Activated CD4-positive, alpha-beta T cell treated with anti-CD3 and anti-CD28 coated beads, Interleukin-2, amount 10 ng/mL, durations not matched to agents 24 days and 14 days (primary cell): Measurements from ENCODE around the gene NEXN. TPM values are rescaled to one million over a fixed set of nuclear protein-coding genes. Genes with fewer than 3 reads are reported as not detected.

ENCODE experiments used
- DNase-seq: peaks from one replicate; pipeline ENCODE4 v3.0.0; 2022
- H3K27ac Mint-ChIP-seq: one replicate; pipeline ENCODE4 v1.8.0; 2022; ENCODE audit warnings: mild to moderate bottlenecking, mixed read lengths
- H3K27me3 Mint-ChIP-seq: one replicate; pipeline ENCODE4 v1.8.0; 2022; ENCODE audit warnings: mixed read lengths
- H3K36me3 Mint-ChIP-seq: one replicate; pipeline ENCODE4 v1.8.0; 2022; ENCODE audit warnings: low read depth, mild to moderate bottlenecking, mixed read lengths
- H3K4me1 Mint-ChIP-seq: one replicate; pipeline ENCODE4 v1.8.0; 2021; ENCODE audit warnings: mixed read lengths
- H3K4me3 Mint-ChIP-seq: one replicate; pipeline ENCODE4 v1.8.0; 2022; ENCODE audit warnings: mild to moderate bottlenecking, moderate library complexity, mixed read lengths
- H3K9me3 Mint-ChIP-seq: one replicate; pipeline ENCODE4 v1.8.0; 2021; ENCODE audit warnings: mixed read lengths
- intact Hi-C: fragments of 100-400 bp; cut with micrococcal nuclease; formaldehyde crosslinking; loops from one replicate; pipeline ENCODE4 v1.15.1; 2023
- total RNA-seq: library from RNA; stranded (reverse); gene quantifications from 2 replicates; pipeline ENCODE4 v1.2.3, GENCODE V29; 2022

NEXN gene
- total RNA-seq, 1 donor from 2014 or later = 0.44 TPM

DNA sequence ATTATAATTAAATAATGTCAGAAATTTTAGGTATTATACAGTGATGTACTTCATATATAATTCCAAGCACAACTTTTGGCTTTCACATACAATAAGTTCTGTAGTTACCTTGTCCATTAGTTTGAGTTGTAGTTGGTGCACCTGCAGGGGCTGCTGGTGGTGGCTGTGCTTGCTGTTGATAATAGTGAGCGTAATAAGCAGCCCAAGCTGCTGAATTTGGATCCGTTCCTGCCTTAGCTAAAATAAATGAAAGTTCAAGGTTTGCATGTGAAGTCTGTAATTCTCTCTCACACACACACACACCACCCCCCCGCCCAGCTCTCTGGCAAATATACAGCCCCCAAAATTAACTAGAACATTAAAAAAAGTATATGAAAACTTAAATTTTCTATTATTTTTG is 68.0 kb downstream of the NEXN start:
- no peak for DNase-seq
- Mint-ChIP-seq H3K4me3 (no peak overlapping the region), H3K27ac (no peak overlapping the region), H3K27me3 (no peaks in the 10 kb centered on the region), H3K36me3 (peaks cover 65% of the 10 kb centered on the region), H3K9me3 (no peaks in the 10 kb centered on the region), H3K4me1 (peaks cover 16% of the 10 kb centered on the region)
- intact Hi-C loops = no loop called here

DNA sequence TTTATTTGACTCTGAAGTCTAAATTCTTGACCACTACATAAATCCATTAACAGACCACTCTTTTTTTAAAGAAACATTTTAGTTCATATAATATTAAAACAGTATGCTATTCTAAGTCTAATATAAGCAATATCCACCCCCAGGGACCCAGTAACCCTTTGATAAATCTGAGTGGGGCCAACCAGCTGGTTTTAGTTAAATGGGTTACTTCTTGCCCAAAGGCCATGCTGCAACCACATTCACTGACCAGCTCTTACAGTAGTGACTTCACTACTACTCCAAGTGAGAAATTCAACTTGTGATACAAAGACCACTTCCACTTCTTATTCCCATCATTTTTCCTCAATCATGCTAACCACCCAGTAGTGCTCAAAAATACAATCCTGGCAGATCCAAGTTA is 70.0 kb downstream of the NEXN start:
- intact Hi-C loops = no loop called here
- no peak overlapping the region for H3K27ac Mint-ChIP-seq
- H3K9me3 Mint-ChIP-seq = no peaks in the 10 kb centered on the region
- peaks cover 67% of the 10 kb centered on the region for H3K36me3 Mint-ChIP-seq
- H3K4me3 Mint-ChIP-seq = no peak overlapping the region
- no peak for DNase-seq
- H3K27me3 Mint-ChIP-seq = no peaks in the 10 kb centered on the region
- peaks cover 19% of the 10 kb centered on the region for H3K4me1 Mint-ChIP-seq

DNA sequence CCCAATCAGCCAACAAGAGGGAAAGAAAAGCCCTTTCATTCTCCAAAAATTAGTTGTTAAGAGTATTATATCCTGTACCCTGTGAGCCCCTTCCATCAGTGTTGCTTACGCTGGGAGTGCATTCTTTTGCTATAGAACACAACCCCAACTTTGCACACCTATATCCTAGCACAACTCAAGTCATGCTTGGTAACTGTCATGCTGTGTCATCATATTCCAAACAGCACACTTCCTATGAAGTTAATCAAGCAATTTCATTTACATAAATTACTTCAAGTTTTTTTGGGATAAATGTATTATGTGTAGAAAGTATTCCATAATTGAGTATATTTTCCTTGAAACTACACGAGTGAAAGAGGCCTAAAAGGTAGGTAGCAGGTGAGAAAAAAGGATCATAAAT is 70.4 kb downstream of the NEXN start:
- Mint-ChIP-seq H3K27ac (no peak overlapping the region), H3K27me3 (no peaks in the 10 kb centered on the region), H3K4me1 (peaks cover 19% of the 10 kb centered on the region), H3K9me3 (no peaks in the 10 kb centered on the region), H3K36me3 (peaks cover 68% of the 10 kb centered on the region), H3K4me3 (no peak overlapping the region)
- DNase-seq = no peak
- intact Hi-C loops = no loop called here

DNA sequence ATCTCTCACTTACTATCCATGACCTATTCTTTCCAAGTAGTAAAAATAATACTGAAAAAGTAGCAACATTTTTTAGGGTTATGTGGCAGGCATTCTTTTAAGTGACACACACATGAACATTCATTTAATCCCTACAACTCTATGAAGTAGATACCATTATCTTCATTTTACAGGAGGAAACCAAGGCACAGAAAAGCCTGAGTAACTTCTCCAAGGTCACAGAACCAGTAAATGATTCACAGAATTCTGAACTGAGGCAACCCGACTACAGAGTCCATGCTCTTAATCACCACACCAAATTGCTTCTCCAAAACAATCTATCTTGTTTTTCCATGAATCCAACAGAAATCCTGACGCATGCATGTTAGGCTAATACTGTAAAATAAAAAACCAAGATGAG is 73.0 kb downstream of the NEXN start:
- intact Hi-C loops = loop anchor here (5.0 kb wide), 1 partner anchor 41 kb away; the partner anchor contains the start of gene DNAJB4
- no peak overlapping the region for H3K4me3 Mint-ChIP-seq
- no peaks in the 10 kb centered on the region for H3K9me3 Mint-ChIP-seq
- no peaks in the 10 kb centered on the region for H3K27me3 Mint-ChIP-seq
- peaks cover 25% of the 10 kb centered on the region for H3K4me1 Mint-ChIP-seq
- H3K27ac Mint-ChIP-seq = peak overlapping the region; percentile 61
- DNase-seq = no peak
- H3K36me3 Mint-ChIP-seq = peaks cover 73% of the 10 kb centered on the region

DNA sequence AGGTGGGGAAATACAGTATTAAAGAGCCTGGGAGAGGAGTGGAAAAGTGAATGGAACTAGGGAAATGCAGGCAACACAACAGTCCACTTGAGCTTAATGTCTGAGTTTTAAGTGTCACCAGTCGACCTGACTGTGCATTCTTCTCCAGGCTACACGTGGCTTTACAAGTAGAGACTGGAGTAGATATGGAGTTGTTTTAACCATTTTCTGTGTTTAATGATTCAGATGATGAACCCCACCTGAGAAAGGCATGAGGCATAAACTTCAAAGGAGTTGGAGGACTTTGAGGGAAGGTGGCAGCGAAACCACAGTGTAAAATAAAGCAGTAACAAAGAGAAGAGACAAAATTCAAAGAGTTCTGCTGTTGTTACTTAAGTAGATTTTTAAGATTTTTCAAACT is 77.9 kb downstream of the NEXN start:
- Mint-ChIP-seq H3K4me3 (no peak overlapping the region), H3K9me3 (no peaks in the 10 kb centered on the region), H3K27me3 (no peaks in the 10 kb centered on the region), H3K27ac (peak overlapping the region; percentile 7), H3K36me3 (peaks cover 74% of the 10 kb centered on the region), H3K4me1 (peaks cover 27% of the 10 kb centered on the region)
- DNase-seq = no peak
- intact Hi-C loops = no loop called here

DNA sequence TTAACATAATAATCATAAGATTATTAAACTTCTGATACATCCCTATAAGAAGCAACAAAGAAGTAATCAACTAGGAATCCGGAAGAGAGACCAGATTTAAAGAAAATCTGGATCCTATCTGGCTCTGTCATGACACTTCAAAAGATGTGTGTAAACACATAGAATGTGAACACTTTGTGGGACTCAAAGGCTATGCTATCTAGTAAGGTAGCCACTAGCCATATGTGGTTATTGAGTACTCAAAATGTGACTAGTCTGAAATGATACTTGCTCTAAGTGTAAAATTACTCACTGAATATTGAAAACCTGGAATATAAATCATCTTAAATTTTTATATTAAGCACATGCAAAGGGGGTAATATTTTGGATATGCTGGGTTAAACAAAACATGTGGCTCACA is 81.8 kb downstream of the NEXN start:
- H3K36me3 Mint-ChIP-seq = peaks cover 64% of the 10 kb centered on the region
- no peak overlapping the region for H3K27ac Mint-ChIP-seq
- peaks cover 31% of the 10 kb centered on the region for H3K4me1 Mint-ChIP-seq
- intact Hi-C loops = loop anchor here (10.0 kb wide), 1 partner anchor 655 kb away; the partner anchor contains the start of gene IFI44L
- DNase-seq = no peak
- no peaks in the 10 kb centered on the region for H3K9me3 Mint-ChIP-seq
- no peaks in the 10 kb centered on the region for H3K27me3 Mint-ChIP-seq
- no peak overlapping the region for H3K4me3 Mint-ChIP-seq

DNA sequence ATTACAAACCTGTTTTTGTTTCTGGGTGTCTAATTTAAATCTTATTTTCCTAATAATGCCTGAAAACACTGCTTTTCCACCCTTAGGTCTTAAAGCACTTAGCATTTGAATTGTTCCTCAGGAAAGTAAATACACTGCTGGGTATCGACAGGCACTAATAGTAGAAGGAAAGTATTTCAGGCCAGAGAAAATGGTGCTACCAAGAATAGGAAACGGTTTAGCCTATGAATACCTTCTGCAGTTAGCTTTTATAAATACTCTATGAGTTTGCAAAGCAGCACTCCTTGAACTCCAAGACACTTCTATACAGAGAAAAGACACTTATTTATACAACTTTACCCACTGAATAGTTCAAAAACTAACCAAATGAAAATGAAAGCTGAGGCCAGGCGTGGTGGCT is 83.7 kb downstream of the NEXN start:
- peaks cover 40% of the 10 kb centered on the region for H3K4me1 Mint-ChIP-seq
- H3K27ac Mint-ChIP-seq = peak overlapping the region; percentile 53
- H3K9me3 Mint-ChIP-seq = no peaks in the 10 kb centered on the region
- peaks cover 59% of the 10 kb centered on the region for H3K36me3 Mint-ChIP-seq
- no peak for DNase-seq
- H3K27me3 Mint-ChIP-seq = no peaks in the 10 kb centered on the region
- intact Hi-C loops = loop anchor here (10.0 kb wide), 1 partner anchor 653 kb away; the partner anchor contains the start of gene IFI44L
- peak overlapping the region; percentile 15 for H3K4me3 Mint-ChIP-seq

DNA sequence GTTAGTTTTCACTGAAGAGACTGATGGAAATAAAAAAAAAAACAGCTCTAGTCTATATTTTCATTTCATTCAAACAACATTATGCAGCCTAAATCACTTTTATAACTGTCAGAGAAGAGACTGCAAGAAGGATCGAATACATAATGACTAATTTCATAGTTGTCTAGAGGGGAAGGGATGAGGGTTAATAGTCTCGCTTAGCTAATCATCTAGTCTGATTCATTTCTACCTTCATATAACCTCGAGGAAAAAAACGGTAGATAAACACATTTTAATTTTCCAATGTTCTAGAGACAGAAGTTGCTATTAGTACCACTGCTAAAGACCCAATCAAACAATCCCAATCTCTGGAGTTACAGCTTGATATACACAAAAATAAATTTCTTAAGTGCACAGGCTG is 87.0 kb downstream of the NEXN start:
- intact Hi-C loops = loop anchor here (10.0 kb wide), 1 partner anchor 649 kb away; the partner anchor contains the start of gene IFI44L
- Mint-ChIP-seq H3K27ac (peak overlapping the region; percentile 81), H3K27me3 (no peaks in the 10 kb centered on the region), H3K36me3 (peaks cover 38% of the 10 kb centered on the region), H3K9me3 (no peaks in the 10 kb centered on the region), H3K4me3 (no peak overlapping the region), H3K4me1 (peaks cover 36% of the 10 kb centered on the region)
- DNase-seq = no peak

DNA sequence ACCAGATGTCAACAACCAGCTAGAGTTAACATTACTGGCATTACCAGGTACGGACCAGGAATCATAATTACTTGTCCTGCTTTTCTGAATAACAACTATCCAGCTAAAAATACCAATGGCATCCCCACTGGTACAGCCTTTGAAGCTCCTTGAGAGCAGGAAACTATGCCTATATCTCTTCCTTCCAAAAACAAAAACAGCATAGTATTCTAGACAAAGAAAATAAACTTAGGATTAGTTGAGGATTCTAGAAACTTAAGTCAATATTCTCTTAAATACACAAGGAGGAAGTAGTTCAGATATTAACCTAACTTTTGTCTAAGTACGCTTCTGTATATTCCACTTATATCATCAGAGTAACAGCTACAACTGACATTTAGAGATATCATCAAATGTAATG is 87.5 kb downstream of the NEXN start:
- no peak for DNase-seq
- peaks cover 40% of the 10 kb centered on the region for H3K4me1 Mint-ChIP-seq
- H3K9me3 Mint-ChIP-seq = no peaks in the 10 kb centered on the region
- no peak overlapping the region for H3K4me3 Mint-ChIP-seq
- H3K27me3 Mint-ChIP-seq = no peaks in the 10 kb centered on the region
- H3K27ac Mint-ChIP-seq = peak overlapping the region; percentile 81
- intact Hi-C loops = loop anchor here (10.0 kb wide), 1 partner anchor 649 kb away; the partner anchor contains the start of gene IFI44L
- peaks cover 37% of the 10 kb centered on the region for H3K36me3 Mint-ChIP-seq

DNA sequence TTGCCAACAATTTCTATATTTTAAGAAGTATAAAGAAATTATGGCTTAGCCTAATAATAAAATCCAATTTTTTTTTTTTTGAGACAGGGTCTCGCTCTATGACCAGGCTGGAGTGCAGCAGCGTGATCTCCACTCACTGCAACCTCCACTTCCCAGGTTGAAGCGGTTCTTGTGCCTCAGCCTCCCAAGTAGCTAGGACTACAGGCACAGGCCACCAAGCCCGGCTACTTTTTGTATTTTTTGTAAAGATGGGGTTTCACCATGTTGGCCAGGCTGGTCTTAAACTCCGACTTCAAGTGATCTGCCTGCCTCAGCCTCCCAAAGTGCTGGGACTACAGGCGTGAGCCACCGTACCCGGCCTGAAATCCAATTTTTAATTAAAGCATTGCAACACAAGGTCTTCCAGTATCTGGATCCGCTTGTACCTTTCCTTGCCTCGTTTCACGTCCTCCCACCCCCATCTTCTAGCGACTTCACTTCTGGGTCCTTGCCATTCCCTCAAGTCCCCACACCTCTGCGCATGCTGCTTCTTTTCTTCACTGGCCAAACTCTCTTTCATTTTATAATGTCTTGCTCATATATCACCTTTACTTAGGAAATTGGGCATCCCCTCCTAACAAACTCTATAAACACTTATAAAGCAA is 88.1 kb downstream of the NEXN start:
- intact Hi-C loops = loop anchor here (10.0 kb wide), 1 partner anchor 648 kb away; the partner anchor contains the start of gene IFI44L
- Mint-ChIP-seq H3K27me3 (no peaks in the 10 kb centered on the region), H3K36me3 (peaks cover 36% of the 10 kb centered on the region), H3K4me3 (no peak overlapping the region), H3K27ac (no peak overlapping the region), H3K4me1 (peaks cover 39% of the 10 kb centered on the region), H3K9me3 (no peaks in the 10 kb centered on the region)
- no peak for DNase-seq

DNA sequence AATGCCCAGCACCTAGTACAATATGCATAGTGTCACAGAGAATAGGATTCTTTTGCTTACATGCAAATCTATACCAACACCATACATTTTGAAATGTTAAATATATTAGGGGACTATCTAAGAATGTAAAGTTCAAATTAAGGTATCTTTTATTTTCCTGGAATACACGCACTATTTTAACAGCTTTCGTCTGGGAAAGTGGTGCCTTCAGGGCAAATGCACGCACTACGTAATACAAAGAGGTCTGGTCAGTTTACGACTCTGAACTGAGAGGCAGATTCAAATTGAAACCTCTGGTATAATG is 89.5 kb downstream of the NEXN start:
- intact Hi-C loops = loop anchor here (1.0 to 10.0 kb wide), 5 partner anchors 15 to 675 kb away; partner anchors contain the start of genes IFI44L and MIGA1
- Mint-ChIP-seq H3K36me3 (peaks cover 30% of the 10 kb centered on the region), H3K27ac (no peak overlapping the region), H3K4me3 (no peak overlapping the region), H3K27me3 (no peaks in the 10 kb centered on the region), H3K9me3 (no peaks in the 10 kb centered on the region), H3K4me1 (peaks cover 35% of the 10 kb centered on the region)
- DNase-seq = no peak

DNA sequence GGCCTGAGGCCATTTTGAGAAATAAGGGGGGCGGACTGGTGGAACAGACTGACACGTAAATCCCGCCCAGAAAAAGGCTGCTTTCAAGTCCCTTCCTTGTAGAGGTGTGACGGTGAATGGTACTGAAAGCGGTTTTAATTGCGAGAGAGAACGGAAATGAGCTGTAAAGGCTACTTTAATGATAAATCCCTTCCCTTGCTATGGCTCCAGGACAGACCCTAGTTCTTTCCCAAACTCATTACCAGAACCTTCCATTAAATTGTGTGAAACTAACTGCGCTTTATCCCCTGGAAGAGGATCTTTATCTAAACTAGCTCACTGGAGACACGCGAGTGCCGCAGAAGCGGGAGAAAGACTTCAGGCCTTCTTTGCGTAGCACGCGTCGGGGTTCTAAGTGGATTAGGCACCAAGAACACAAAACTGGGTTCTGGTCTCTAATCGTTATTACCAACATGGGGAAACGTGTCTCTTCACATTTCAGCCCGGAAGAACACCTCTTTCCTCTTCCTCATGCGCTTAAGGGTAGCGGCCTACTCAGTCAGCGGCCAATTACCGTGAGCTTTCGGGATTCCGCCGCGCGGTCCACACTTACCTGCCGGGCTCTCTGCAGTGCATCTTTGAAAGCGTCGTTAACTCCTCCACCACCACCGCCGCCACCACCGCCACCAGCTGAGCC is 90.0 kb downstream of the NEXN start:
- H3K4me3 Mint-ChIP-seq = no peak overlapping the region
- H3K4me1 Mint-ChIP-seq = peaks cover 35% of the 10 kb centered on the region
- peak; percentile 94 for DNase-seq
- H3K27ac Mint-ChIP-seq = no peak overlapping the region
- intact Hi-C loops = loop anchor here (1.0 to 10.0 kb wide), 5 partner anchors 16 to 674 kb away; partner anchors contain the start of genes IFI44L and MIGA1
- H3K9me3 Mint-ChIP-seq = no peaks in the 10 kb centered on the region
- peaks cover 29% of the 10 kb centered on the region for H3K36me3 Mint-ChIP-seq
- H3K27me3 Mint-ChIP-seq = no peaks in the 10 kb centered on the region

DNA sequence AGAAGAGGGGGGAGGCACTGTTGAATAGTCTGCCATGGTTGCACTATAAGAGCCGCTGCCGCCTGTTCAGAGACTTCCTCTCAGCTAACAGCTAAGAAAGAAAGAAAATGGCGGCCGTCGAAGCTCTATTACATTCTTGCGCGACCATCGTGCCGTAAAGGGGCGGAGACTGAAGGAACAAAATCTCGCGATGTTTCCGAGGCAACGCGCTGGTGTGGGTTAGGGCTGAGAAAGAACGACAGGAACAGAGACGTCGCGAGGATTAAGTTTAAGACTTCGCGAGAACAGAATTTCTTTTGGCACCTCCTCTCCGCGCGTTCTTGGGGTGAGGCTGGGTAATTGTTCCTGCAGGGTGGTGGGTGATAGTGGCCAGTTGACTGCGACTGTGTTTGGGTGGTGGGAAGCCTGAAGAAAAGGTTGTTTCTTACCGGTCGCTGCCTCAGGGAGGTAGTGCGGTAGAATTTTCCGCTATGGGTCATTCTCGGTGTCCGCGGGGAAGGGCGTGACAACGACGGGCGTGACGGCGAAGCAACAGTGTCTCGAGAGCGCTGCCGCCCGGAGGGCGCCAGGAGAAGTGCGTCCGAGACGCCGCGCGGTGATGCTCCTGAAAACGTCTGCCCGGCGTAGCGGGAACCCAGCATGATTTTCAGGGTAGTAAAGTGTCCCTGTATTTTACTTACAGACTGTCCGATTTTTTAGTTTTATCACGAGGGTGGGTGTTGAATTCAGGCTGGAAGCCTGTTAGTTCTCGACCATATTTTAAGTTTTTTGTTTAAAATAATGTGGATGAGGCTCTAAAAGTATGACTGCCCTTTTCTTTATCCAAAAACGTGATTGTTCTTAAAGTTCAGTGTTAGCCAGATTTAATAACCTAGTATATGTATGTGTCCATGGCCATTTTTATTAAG is 90.8 kb downstream of the NEXN start, which contains the start of gene FUBP1:
Gene FUBP1 (minus strand): TSS at position 104 of the 908 bp plus-strand sequence. CDS start 68 bp downstream, at position 36.
- no peak within 1 kb of the TSS for H3K4me3 Mint-ChIP-seq
- intact Hi-C loops = loop anchor here (1.0 to 10.0 kb wide), 8 partner anchors 16 to 674 kb away; partner anchors contain the start of genes DNAJB4, IFI44L, MIGA1 and USP33
- H3K9me3 Mint-ChIP-seq = no peaks in the 10 kb centered on the region
- DNase-seq = peak; percentile 99
- no peak within 1 kb of the TSS for H3K27ac Mint-ChIP-seq
- no peaks in the 10 kb centered on the region for H3K27me3 Mint-ChIP-seq
- H3K4me1 Mint-ChIP-seq = peaks cover 36% of the 10 kb centered on the region
- H3K36me3 Mint-ChIP-seq = peaks cover 32% of the 10 kb centered on the region
